HepG2 (cell line): ENCODE data around the gene ZNF22. TPM values are rescaled to one million over a fixed set of nuclear protein-coding genes. Genes with fewer than 3 reads are reported as not detected.
A peak's percentile ranks its signal among the peaks of the same experiment; 100 is the strongest.

Experiments
- KAT7 ChIP-seq: IDR thresholded peaks from 2 replicates; pipeline ENCODE4 v1.6.1; 2018; ENCODE audit warnings: borderline replicate concordance, missing compliant biosample characterization
- MZF1 ChIP-seq: sonication (generic); formaldehyde crosslinking; IDR thresholded peaks from 2 replicates; pipeline ENCODE4 v1.8.1; 2023; ENCODE audit warnings: mild to moderate bottlenecking, missing genetic modification reagents, borderline replicate concordance
- SP1 ChIP-seq, 2 experiments: fragments of 450-650 bp in 1 of 2; sonication (generic) in 1 of 2; formaldehyde crosslinking in 1 of 2; IDR thresholded peaks; 2 replicates each; pipeline versions ENCODE4 v1.4.0 to v1.6.1; 2016 to 2020; ENCODE audit warnings: missing genetic modification reagents in 1 of 2
- TEF ChIP-seq: sonication (generic); formaldehyde crosslinking; IDR thresholded peaks from 2 replicates; pipeline ENCODE4 v1.5.0; 2020; ENCODE audit warnings: missing genetic modification reagents
- THAP9 ChIP-seq: sonication (generic); formaldehyde crosslinking; IDR thresholded peaks from 2 replicates; pipeline ENCODE4; 2020; ENCODE audit warnings: missing genetic modification reagents, mild to moderate bottlenecking, borderline replicate concordance
- TIGD3 ChIP-seq: sonication (generic); formaldehyde crosslinking; IDR thresholded peaks from 2 replicates; pipeline ENCODE4 v1.5.1; 2020; ENCODE audit warnings: mild to moderate bottlenecking, missing genetic modification reagents, borderline replicate concordance
- ZBTB34 ChIP-seq: sonication (generic); formaldehyde crosslinking; IDR thresholded peaks from 2 replicates; pipeline ENCODE4 v1.8.0; 2022; ENCODE audit warnings: mild to moderate bottlenecking, missing genetic modification reagents
- ZBTB7A ChIP-seq: sonication (generic); formaldehyde crosslinking; IDR thresholded peaks from 2 replicates; pipeline ENCODE4 v1.8.0; 2022; ENCODE audit warnings: mild to moderate bottlenecking, missing genetic modification reagents
- ZNF34 ChIP-seq: sonication (generic); formaldehyde crosslinking; IDR thresholded peaks from 2 replicates; pipeline ENCODE4 v1.4.0; 2020; ENCODE audit warnings: mild to moderate bottlenecking, missing genetic modification reagents, borderline replicate concordance
- ZNF558 ChIP-seq: sonication (generic); formaldehyde crosslinking; IDR thresholded peaks from 2 replicates; pipeline ENCODE4 v1.9.0; 2022; ENCODE audit warnings: mild to moderate bottlenecking, missing genetic modification reagents, borderline replicate concordance
- ZNF607 ChIP-seq: sonication (generic); formaldehyde crosslinking; IDR thresholded peaks from 2 replicates; pipeline ENCODE4 v1.5.1; 2020; ENCODE audit warnings: missing genetic modification reagents, mild to moderate bottlenecking, borderline replicate concordance
- ZNF839 ChIP-seq: sonication (generic); formaldehyde crosslinking; IDR thresholded peaks from 2 replicates; pipeline ENCODE4 v1.4.0; 2020; ENCODE audit warnings: missing genetic modification reagents, mild to moderate bottlenecking, borderline replicate concordance
- polyA plus RNA-seq, 8 experiments: library from polyadenylated mRNA; depleted of rRNA in 3 of 8; stranded (reverse) in 7 of 8; unstranded in 1 of 8; fragments of >200 nt; fragmentation: Illumina TruSeq in 4 of 8; extraction: Trizol in 4 of 8; gene quantifications; 2 replicates each; pipeline versions ENCODE4 v1.2.1 to v1.2.3, GENCODE V29; 2011 to 2016; ENCODE audit warnings: low read depth in 4 of 8, missing spikeins in 1 of 8, mixed read lengths in 1 of 8; ENCODE audit not compliant: insufficient read depth in 1 of 8
- total RNA-seq, 5 experiments: library from RNA; depleted of rRNA; stranded (reverse); fragments of >200 nt; fragmentation: Illumina TruSeq; extraction: Trizol; gene quantifications; 2 replicates each; pipeline ENCODE4 v1.2.3, GENCODE V29; 2016; ENCODE audit warnings: low read depth in 1 of 5

Gene ZNF22
- total and polyA plus RNA-seq, 2 of the 13 experiments (the other 11 are each of a cell fraction or from before 2014, with no cell fraction given) = 0.40 to 1.3 TPM

- peak; percentile 99 for TF ChIP-seq ZBTB34 (CRISPR knock-in tag)
- TF ChIP-seq SP1 (IDR thresholded peaks at IDR 0.05) = no peak
- no peak for TF ChIP-seq SP1 (CRISPR knock-in tag; IDR thresholded peaks at IDR 0.05)
- no peak for TF ChIP-seq ZNF558 (CRISPR knock-in tag)
- TF ChIP-seq TEF = no peak
- TF ChIP-seq ZBTB7A (CRISPR knock-in tag) = no peak
- TF ChIP-seq ZNF607 = peak; percentile 84; the same call in 1 of the 2 replicates
- TF ChIP-seq ZNF34 (CRISPR knock-in tag) = no peak
- peak; percentile 60; the same call in 1 of the 2 replicates for TF ChIP-seq THAP9 (CRISPR knock-in tag)
- TF ChIP-seq KAT7 (CRISPR knock-in tag) = peak; percentile 48; the same call in 1 of the 2 replicates
- no peak for TF ChIP-seq ZNF839
- TF ChIP-seq TIGD3 (CRISPR knock-in tag) = no peak
- no peak for TF ChIP-seq MZF1
Observed at GRCh38 chr10:44995914-44996669, 4.6 kb upstream of the ZNF22 start (continued).
